Tibial nerve (tissue), 4 donors: Measurements from ENCODE around the gene FNDC1. TPM values are rescaled to one million over a fixed set of nuclear protein-coding genes. Genes with fewer than 3 reads are reported as not detected.
A peak's percentile ranks its signal among the peaks of the same experiment; 100 is the strongest.
"Not testable (repeated sequence)": the region's sequence is repeated elsewhere in the genome, so short reads cannot be mapped to it uniquely, and the experiment has no call there.

ENCODE experiments used
- DNase-seq, 2 donors: peaks; one replicate each; pipeline ENCODE4 v3.0.0-alpha.2; 2019; ENCODE audit warnings: low spot score in 2 of 2
- H3K27ac ChIP-seq, 4 donors: fragments of 200-600 bp; sonication (generic) in 3 of 4; one replicate each; pipeline ENCODE4 v1.5.1; 2017 to 2019; ENCODE audit warnings: mild to moderate bottlenecking in 1 of 4
- H3K27me3 ChIP-seq, 2 donors: fragments of 200-600 bp; sonication (generic) in 1 of 2; one replicate each; pipeline versions ENCODE4 v1.5.1 to v1.6.0; 2017 to 2019
- H3K36me3 ChIP-seq, 3 donors: fragments of 200-600 bp; sonication (generic); one replicate each; pipeline ENCODE4 v1.5.1; 2018 to 2019
- H3K4me1 ChIP-seq, 4 donors: fragments of 200-600 bp; sonication (generic) in 3 of 4; one replicate each; pipeline ENCODE4 v1.5.1; 2017 to 2019
- H3K4me3 ChIP-seq, 4 donors: fragments of 200-600 bp; sonication (generic) in 3 of 4; one replicate each; pipeline ENCODE4 v1.5.1; 2017 to 2019; ENCODE audit warnings: mild to moderate bottlenecking in 1 of 4, moderate library complexity in 1 of 4
- H3K9me3 ChIP-seq, 4 donors: fragments of 200-600 bp; sonication (generic) in 3 of 4; one replicate each; pipeline ENCODE4 v1.5.1; 2017 to 2019
- EP300 ChIP-seq, 2 donors: sonication (generic); formaldehyde crosslinking; IDR thresholded peaks; one replicate each; pipeline ENCODE4 v1.6.1; 2017; ENCODE audit warnings: antibody characterized with exemption in 2 of 2, mild to moderate bottlenecking in 1 of 2
- POLR2A ChIP-seq, 2 donors: fragments of 450-650 bp; IDR thresholded peaks; one replicate each; pipeline ENCODE4 v1.6.1; 2017; ENCODE audit warnings: antibody characterized with exemption in 2 of 2, mild to moderate bottlenecking in 2 of 2, moderate library complexity in 2 of 2
- WGBS, 2 donors: methylation state at CpG; one replicate each; pipeline ENCODE4 v1.1.5; 2018; 5-methylcytosine and 5-hydroxymethylcytosine counted together
- total RNA-seq, 4 donors: library from RNA; depleted of rRNA; stranded (reverse); fragments of >200 nt; gene quantifications; one replicate each; pipeline ENCODE4 v1.1.0, GENCODE V29; 2016
- TF ChIP-seq, protein P1 (sequence below), 5 experiments: fragments of 200-600 bp in 3 of 5; fragments of 450-650 bp in 2 of 5; sonication (generic) in 3 of 5; IDR thresholded peaks; one replicate each; pipeline ENCODE4 v1.5.1; 2016 to 2019; ENCODE audit warnings: antibody characterized with exemption in 5 of 5, mild to moderate bottlenecking in 3 of 5, moderate library complexity in 2 of 5

Gene FNDC1
- total RNA-seq, 4 donors from 2014 or later: 2.1 to 8.2 (median 5.4) TPM

DNA sequence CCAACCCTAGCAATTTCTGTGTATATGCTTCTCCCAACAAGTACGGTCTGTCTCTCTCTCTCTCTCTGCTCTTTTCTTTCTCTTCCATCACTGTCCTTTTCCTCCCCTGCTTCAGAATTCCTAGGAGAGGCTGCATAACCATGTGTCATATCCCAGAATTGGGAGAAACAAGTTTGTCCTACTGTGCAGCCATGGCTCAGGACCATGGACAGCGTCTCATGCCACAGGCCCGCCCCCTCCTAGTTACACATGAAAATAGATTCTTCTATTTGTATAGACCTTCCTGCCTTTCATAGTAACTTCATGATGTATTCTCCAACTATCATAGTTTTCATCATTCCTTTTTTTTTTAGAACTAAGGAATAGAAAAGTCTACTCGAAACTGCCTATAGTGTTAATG is 98.0 kb downstream of the FNDC1 start:
- no peaks in the 10 kb centered on the region for H3K27me3 ChIP-seq
- TF ChIP-seq EP300 (IDR thresholded peaks at IDR 0.05): no peak
- TF ChIP-seq, protein P1, sequence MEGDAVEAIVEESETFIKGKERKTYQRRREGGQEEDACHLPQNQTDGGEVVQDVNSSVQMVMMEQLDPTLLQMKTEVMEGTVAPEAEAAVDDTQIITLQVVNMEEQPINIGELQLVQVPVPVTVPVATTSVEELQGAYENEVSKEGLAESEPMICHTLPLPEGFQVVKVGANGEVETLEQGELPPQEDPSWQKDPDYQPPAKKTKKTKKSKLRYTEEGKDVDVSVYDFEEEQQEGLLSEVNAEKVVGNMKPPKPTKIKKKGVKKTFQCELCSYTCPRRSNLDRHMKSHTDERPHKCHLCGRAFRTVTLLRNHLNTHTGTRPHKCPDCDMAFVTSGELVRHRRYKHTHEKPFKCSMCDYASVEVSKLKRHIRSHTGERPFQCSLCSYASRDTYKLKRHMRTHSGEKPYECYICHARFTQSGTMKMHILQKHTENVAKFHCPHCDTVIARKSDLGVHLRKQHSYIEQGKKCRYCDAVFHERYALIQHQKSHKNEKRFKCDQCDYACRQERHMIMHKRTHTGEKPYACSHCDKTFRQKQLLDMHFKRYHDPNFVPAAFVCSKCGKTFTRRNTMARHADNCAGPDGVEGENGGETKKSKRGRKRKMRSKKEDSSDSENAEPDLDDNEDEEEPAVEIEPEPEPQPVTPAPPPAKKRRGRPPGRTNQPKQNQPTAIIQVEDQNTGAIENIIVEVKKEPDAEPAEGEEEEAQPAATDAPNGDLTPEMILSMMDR (IDR thresholded peaks at IDR 0.05): no peak
- no peak for TF ChIP-seq POLR2A (IDR thresholded peaks at IDR 0.05)
- no peak overlapping the region for H3K4me3 ChIP-seq
- H3K27ac ChIP-seq: no peak overlapping the region
- peaks cover 0 to 4% (median 0%) of the 10 kb centered on the region in 3 donors for H3K36me3 ChIP-seq
- 50 to 54% methylated on average over 4 of the region's 4 CpGs for WGBS, 2 donors
- DNase-seq: peak in 1 of 2 donors; percentile 14
- peaks cover 0 to 1% (median 0%) of the 10 kb centered on the region in 4 donors for H3K4me1 ChIP-seq
- no peaks in the 10 kb centered on the region for H3K9me3 ChIP-seq

GRCh38 chr6:159268511-159268910 is 99.3 kb downstream of the FNDC1 start:
- no peak for TF ChIP-seq EP300 (IDR thresholded peaks at IDR 0.05)
- TF ChIP-seq POLR2A (IDR thresholded peaks at IDR 0.05): no peak
- TF ChIP-seq, protein P1 (IDR thresholded peaks at IDR 0.05): no peak

DNA sequence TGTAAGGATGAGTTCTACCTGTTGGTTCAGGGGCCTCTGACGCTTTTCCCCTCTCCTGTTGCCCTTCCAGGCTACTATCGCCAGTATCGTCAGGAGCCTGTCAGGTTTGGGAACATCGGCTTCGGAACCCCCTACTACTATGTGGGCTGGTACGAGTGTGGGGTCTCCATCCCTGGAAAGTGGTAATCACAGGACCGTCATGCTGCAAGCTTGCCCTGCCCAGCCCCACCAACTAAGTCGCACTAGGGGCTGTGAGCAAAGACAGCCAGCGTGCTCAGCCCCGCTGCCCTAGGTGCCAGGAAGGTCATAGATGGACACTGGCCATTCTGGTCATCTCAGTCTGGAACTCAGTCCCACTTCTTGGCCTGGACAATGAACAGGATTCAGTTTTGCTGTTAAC is 102.1 kb downstream of the FNDC1 start:
- H3K27ac ChIP-seq: no peak overlapping the region
- TF ChIP-seq, protein P1 (IDR thresholded peaks at IDR 0.05): no peak
- TF ChIP-seq EP300 (IDR thresholded peaks at IDR 0.05) (no peak), POLR2A (IDR thresholded peaks at IDR 0.05) (no peak)
- no peak overlapping the region for H3K4me3 ChIP-seq
- DNase-seq: no peak
- no peaks in the 10 kb centered on the region for H3K4me1 ChIP-seq
- no peaks in the 10 kb centered on the region for H3K9me3 ChIP-seq
- peaks cover 0 to 4% (median 0%) of the 10 kb centered on the region in 3 donors for H3K36me3 ChIP-seq
- 83 to 90% methylated on average over 10 of the region's 10 CpGs for WGBS, 2 donors
- H3K27me3 ChIP-seq: no peaks in the 10 kb centered on the region

More at GRCh38 chr6:159268511-159268910, 99.3 kb downstream of the FNDC1 start:
- Histone ChIP-seq H3K27ac (no peak overlapping the region), H3K9me3 (no peaks in the 10 kb centered on the region), H3K27me3 (no peaks in the 10 kb centered on the region), H3K4me1 (no peaks in the 10 kb centered on the region), H3K36me3 (peaks cover 0 to 4% (median 0%) of the 10 kb centered on the region in 3 donors), H3K4me3 (no peak overlapping the region)
- 95 to 97% methylated on average over 1 of the region's 1 CpG for WGBS, 2 donors
- DNase-seq: no peak

DNA sequence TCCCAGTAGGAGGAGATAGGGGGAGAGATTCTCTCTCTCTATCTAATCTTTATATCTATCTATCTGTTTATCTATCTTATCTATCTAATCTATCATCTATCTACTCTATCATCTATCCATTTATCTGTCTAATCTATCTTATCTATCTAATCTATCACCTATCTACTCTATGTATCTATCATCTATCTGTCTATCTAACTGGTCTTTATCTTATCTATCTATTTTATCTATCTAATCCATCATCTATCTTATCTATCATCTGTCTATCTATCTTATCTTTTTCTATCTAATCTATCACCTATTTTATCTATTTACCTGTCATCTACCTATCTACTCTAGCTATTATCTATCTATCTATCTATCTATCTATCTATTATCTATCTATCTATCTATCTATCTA is 109.4 kb downstream of the FNDC1 start:
- DNase-seq: no peak
- Histone ChIP-seq H3K27me3 (no peaks in the 10 kb centered on the region), H3K36me3 (no peaks in the 10 kb centered on the region), H3K4me3 (no peak overlapping the region), H3K9me3 (no peaks in the 10 kb centered on the region), H3K4me1 (no peaks in the 10 kb centered on the region), H3K27ac (no peak overlapping the region)
- no peak for TF ChIP-seq EP300 (IDR thresholded peaks at IDR 0.05)
- TF ChIP-seq POLR2A (IDR thresholded peaks at IDR 0.05): no peak

- no peak for DNase-seq
- WGBS, 2 donors: 65 to 78% methylated on average over 10 of the region's 10 CpGs
- no peaks in the 10 kb centered on the region for H3K4me1 ChIP-seq
- H3K36me3 ChIP-seq: no peaks in the 10 kb centered on the region
- no peak overlapping the region for H3K27ac ChIP-seq
- TF ChIP-seq, protein P1 (IDR thresholded peaks at IDR 0.05): no peak
- TF ChIP-seq POLR2A (IDR thresholded peaks at IDR 0.05): no peak
- no peak for TF ChIP-seq EP300 (IDR thresholded peaks at IDR 0.05)
- no peaks in the 10 kb centered on the region for H3K27me3 ChIP-seq
- no peak overlapping the region for H3K4me3 ChIP-seq
- H3K9me3 ChIP-seq: peaks cover 0 to 2% (median 0%) of the 10 kb centered on the region in 4 donors
Observed at GRCh38 chr6:159279790-159280277, 110.6 kb downstream of the FNDC1 start.

DNA sequence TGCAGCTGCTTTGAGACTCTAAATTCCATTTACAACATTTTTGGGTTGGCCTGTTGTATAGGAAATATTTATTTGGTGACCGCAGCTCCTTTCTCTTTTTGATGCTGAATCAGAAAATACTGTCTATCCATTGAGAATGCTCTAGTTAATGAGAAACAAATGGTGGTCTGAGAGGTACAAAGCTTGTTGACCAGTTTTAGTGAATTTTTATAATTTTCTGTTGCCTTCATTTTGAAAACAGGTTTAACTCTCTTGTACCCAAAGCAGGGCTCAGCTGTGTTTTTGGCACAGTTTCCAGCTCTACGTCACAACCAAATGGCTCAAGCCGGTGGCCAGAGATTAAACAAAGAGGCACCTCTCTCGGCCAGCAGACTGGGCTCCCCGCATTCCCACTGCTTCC is 113.2 kb downstream of the FNDC1 start:
- H3K4me1 ChIP-seq: no peaks in the 10 kb centered on the region
- DNase-seq: no peak
- no peak overlapping the region for H3K4me3 ChIP-seq
- 25 to 48% methylated on average over 5 of the region's 5 CpGs for WGBS, 2 donors
- no peak for TF ChIP-seq EP300 (IDR thresholded peaks at IDR 0.05)
- TF ChIP-seq POLR2A (IDR thresholded peaks at IDR 0.05): no peak
- TF ChIP-seq, protein P1 (IDR thresholded peaks at IDR 0.05): no peak
- no peaks in the 10 kb centered on the region for H3K36me3 ChIP-seq
- H3K27ac ChIP-seq: no peak overlapping the region
- H3K9me3 ChIP-seq: peaks cover 0 to 15% (median 2%) of the 10 kb centered on the region in 4 donors
- no peaks in the 10 kb centered on the region for H3K27me3 ChIP-seq

DNA sequence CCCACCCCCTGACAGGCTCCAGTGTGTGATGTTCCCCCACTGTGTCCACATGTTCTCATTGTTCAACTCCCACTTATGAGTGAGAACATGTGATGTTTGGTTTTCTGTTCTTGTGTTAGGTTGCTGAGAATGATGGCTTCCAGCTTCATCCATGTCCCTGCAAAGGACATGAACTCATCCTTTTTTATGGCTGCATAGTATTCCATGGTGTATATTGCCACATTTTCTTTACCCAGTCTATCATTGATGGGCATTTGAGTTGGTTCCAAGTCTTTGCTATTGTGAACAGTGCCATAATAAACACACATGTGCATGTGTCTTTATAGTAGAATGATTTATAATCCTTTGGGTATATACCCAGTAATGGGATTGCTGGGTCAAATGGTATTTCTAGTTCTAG is 115.5 kb downstream of the FNDC1 start:
- peaks cover 0 to 19% (median 2%) of the 10 kb centered on the region in 4 donors for H3K9me3 ChIP-seq
- H3K27me3 ChIP-seq, H3K4me3 ChIP-seq, H3K36me3 ChIP-seq, DNase-seq, H3K4me1 ChIP-seq, H3K27ac ChIP-seq: not testable (repeated sequence)
